ENCODE measurements around the gene TRABD. TPM values are rescaled to one million over a fixed set of nuclear protein-coding genes. Genes with fewer than 3 reads are reported as not detected.
A peak's percentile ranks its signal among the peaks of the same experiment; 100 is the strongest.

Gene TRABD
- total RNA-seq, 1 donor from 2014 or later = 44.4 TPM

GRCh38 chr22:50178871-50179869 is 6.5 kb upstream of the TRABD start:
- H3K4me3 Mint-ChIP-seq = no peak overlapping the region
- no peak for TF ChIP-seq CTCF (IDR thresholded peaks at IDR 0.05; ENCODE audit: unreplicated experiment)

GRCh38 chr22:50179937-50180726 is 5.6 kb upstream of the TRABD start:
- Mint-ChIP-seq H3K9me3 (no peaks in the 10 kb centered on the region), H3K4me1 (peaks cover 6% of the 10 kb centered on the region), H3K27me3 (ENCODE audit: low read depth) (no peaks in the 10 kb centered on the region), H3K4me3 (no peak overlapping the region), H3K27ac (no peak overlapping the region), H3K36me3 (peaks cover 4% of the 10 kb centered on the region)
- TF ChIP-seq CTCF (IDR thresholded peaks at IDR 0.05; ENCODE audit: unreplicated experiment) = no peak
- DNase-seq (ENCODE audit: low spot score in 2 of 2, unreplicated experiment in 2 of 2) = no peak

More at GRCh38 chr22:50178871-50179869, 6.5 kb upstream of the TRABD start:
- H3K36me3 Mint-ChIP-seq = peaks cover 4% of the 10 kb centered on the region
- no peaks in the 10 kb centered on the region for H3K27me3 Mint-ChIP-seq (ENCODE audit: low read depth)
- H3K4me1 Mint-ChIP-seq = peaks cover 3% of the 10 kb centered on the region
- H3K27ac Mint-ChIP-seq = no peak overlapping the region
- peak in 1 of 2 experiments; percentile 18 for DNase-seq (ENCODE audit: low spot score in 2 of 2, unreplicated experiment in 2 of 2)
- no peaks in the 10 kb centered on the region for H3K9me3 Mint-ChIP-seq

GRCh38 chr22:50180727-50181521 is 4.8 kb upstream of the TRABD start:
- no peak for DNase-seq (ENCODE audit: low spot score in 2 of 2, unreplicated experiment in 2 of 2)
- Mint-ChIP-seq H3K27me3 (ENCODE audit: low read depth) (no peaks in the 10 kb centered on the region), H3K9me3 (no peaks in the 10 kb centered on the region), H3K4me1 (peaks cover 8% of the 10 kb centered on the region), H3K27ac (no peak overlapping the region), H3K4me3 (no peak overlapping the region), H3K36me3 (peaks cover 4% of the 10 kb centered on the region)
- TF ChIP-seq CTCF (IDR thresholded peaks at IDR 0.05; ENCODE audit: unreplicated experiment) = no peak

- H3K27me3 Mint-ChIP-seq (ENCODE audit: low read depth) = no peaks in the 10 kb centered on the region
- no peak overlapping the region for H3K4me3 Mint-ChIP-seq
- peaks cover 11% of the 10 kb centered on the region for H3K4me1 Mint-ChIP-seq
- TF ChIP-seq CTCF (IDR thresholded peaks at IDR 0.05; ENCODE audit: unreplicated experiment) = no peak
- H3K36me3 Mint-ChIP-seq = peaks cover 2% of the 10 kb centered on the region
- H3K9me3 Mint-ChIP-seq = no peaks in the 10 kb centered on the region
- no peak overlapping the region for H3K27ac Mint-ChIP-seq
- no peak for DNase-seq (ENCODE audit: low spot score in 2 of 2, unreplicated experiment in 2 of 2)
Measured at GRCh38 chr22:50182176-50183081, 3.3 kb upstream of the TRABD start.
